Astrocyte (in vitro differentiated cells and primary cell): Measurements from ENCODE around the gene SH3BP4. TPM values are rescaled to one million over a fixed set of nuclear protein-coding genes. Genes with fewer than 3 reads are reported as not detected.

Experiments
- DNase-seq: peaks from one replicate; pipeline ENCODE4 v3.0.0-alpha.2; 2010; ENCODE audit warnings: low read depth
- FAIRE-seq: peaks from 2 replicates; lab custom pipeline; 2011; peaks lifted over from hg19 to GRCh38; lab: Jason Lieb, UNC
- H2AFZ ChIP-seq: 2 replicates; pipeline ENCODE4 v1.6.0; 2012; ENCODE audit warnings: low read depth, low read length, inconsistent platforms
- H3K27ac ChIP-seq: 2 replicates; pipeline ENCODE4 v1.5.1; 2011; ENCODE audit warnings: low read depth, low read length, inconsistent platforms
- H3K27me3 ChIP-seq: 2 replicates; pipeline ENCODE4 v1.6.0; 2011; ENCODE audit warnings: low read length, inconsistent platforms; ENCODE audit not compliant: insufficient read depth
- H3K36me3 ChIP-seq: 2 replicates; pipeline ENCODE4 v1.5.1; 2011; ENCODE audit warnings: low read length, inconsistent platforms; ENCODE audit not compliant: insufficient read depth
- H3K4me1 ChIP-seq: 2 replicates; pipeline ENCODE4 v1.5.1; 2011; ENCODE audit warnings: low read length, inconsistent platforms; ENCODE audit not compliant: insufficient read depth
- H3K4me2 ChIP-seq: 2 replicates; pipeline ENCODE4 v1.6.0; 2012; ENCODE audit warnings: low read length, inconsistent platforms
- H3K4me3 ChIP-seq: 2 replicates; pipeline ENCODE4 v1.5.1; 2011; ENCODE audit warnings: low read depth, mild to moderate bottlenecking, low read length, inconsistent platforms; ENCODE audit not compliant: insufficient read depth
- H3K79me2 ChIP-seq: 2 replicates; pipeline ENCODE4 v1.6.0; 2012; ENCODE audit warnings: mild to moderate bottlenecking, low read length, inconsistent platforms; ENCODE audit not compliant: insufficient read depth
- H3K9ac ChIP-seq: 2 replicates; pipeline ENCODE4 v1.6.0; 2012; ENCODE audit warnings: mild to moderate bottlenecking, low read length, inconsistent platforms
- H3K9me3 ChIP-seq: 2 replicates; pipeline ENCODE4 v1.5.1; 2012; ENCODE audit warnings: low read depth, mild to moderate bottlenecking, low read length, inconsistent platforms; ENCODE audit not compliant: insufficient read depth
- H4K20me1 ChIP-seq: 2 replicates; pipeline ENCODE4 v1.6.0; 2012; ENCODE audit warnings: low read length, inconsistent platforms; ENCODE audit not compliant: insufficient read depth
- H3K27ac Mint-ChIP-seq: one replicate; pipeline ENCODE4 v1.8.0; 2021; ENCODE audit warnings: mild to moderate bottlenecking, mixed read lengths; ENCODE audit not compliant: unreplicated experiment
- H3K27me3 Mint-ChIP-seq: one replicate; pipeline ENCODE4 v1.8.0; 2021; ENCODE audit warnings: low read depth, mixed read lengths; ENCODE audit not compliant: unreplicated experiment
- H3K36me3 Mint-ChIP-seq: one replicate; pipeline ENCODE4 v1.8.0; 2021; ENCODE audit warnings: low read depth, mixed read lengths; ENCODE audit not compliant: unreplicated experiment
- H3K4me1 Mint-ChIP-seq: one replicate; pipeline ENCODE4 v1.8.0; 2021; ENCODE audit warnings: low read depth, mixed read lengths; ENCODE audit not compliant: unreplicated experiment
- H3K4me3 Mint-ChIP-seq: one replicate; pipeline ENCODE4 v1.8.0; 2021; ENCODE audit warnings: mild to moderate bottlenecking, moderate library complexity, mixed read lengths; ENCODE audit not compliant: unreplicated experiment
- H3K9me3 Mint-ChIP-seq: one replicate; pipeline ENCODE4 v1.8.0; 2021; ENCODE audit warnings: mild to moderate bottlenecking, mixed read lengths; ENCODE audit not compliant: unreplicated experiment
- EZH2 ChIP-seq: IDR thresholded peaks from 2 replicates; pipeline ENCODE4 v1.6.1; 2012; ENCODE audit warnings: mild to moderate bottlenecking, low read length, inconsistent platforms; ENCODE audit not compliant: insufficient read depth
- total RNA-seq: library from RNA; stranded (reverse); gene quantifications from 2 replicates; pipeline ENCODE4 v1.2.1, GENCODE V29; 2021
- TF ChIP-seq, protein P1 (sequence below): IDR thresholded peaks from 2 replicates; pipeline ENCODE4 v1.5.1; 2011; ENCODE audit warnings: low read depth, mild to moderate bottlenecking, inconsistent platforms, low read length, moderate library complexity; ENCODE audit not compliant: insufficient read depth

SH3BP4 gene
- total RNA-seq, 1 donor from 2014 or later, result 127 TPM

DNA sequence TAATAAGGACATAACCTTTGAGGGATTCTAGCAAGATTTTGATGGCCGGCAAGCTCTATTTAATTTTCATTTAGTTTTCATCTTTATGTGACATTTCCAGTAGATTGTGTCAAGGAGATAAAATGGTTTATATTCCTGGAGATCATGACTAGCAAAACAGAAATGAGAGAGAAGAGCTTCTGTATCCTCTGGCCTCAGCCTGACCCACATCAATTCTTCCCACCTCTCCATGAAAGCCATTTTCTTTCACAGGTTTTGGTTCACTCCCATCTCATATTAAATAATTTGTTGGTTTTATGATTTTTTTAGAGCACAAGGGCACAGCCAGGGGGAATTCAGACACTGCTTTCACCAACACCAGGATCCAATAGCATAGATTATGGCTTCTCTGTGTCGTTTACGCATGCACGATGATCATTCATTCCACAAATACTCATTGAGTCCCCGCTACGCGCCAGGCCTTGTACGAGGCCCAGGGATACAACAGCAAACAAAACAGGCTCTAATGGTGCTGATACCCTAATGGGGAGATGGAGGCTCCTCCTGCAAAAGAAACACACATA lies 85.9 kb downstream of the SH3BP4 start:
- Histone ChIP-seq H4K20me1 (peaks cover 94% of the 10 kb centered on the region), H2AFZ (no peak overlapping the region), H3K27ac (no peak overlapping the region), H3K9ac (no peak overlapping the region), H3K9me3 (no peaks in the 10 kb centered on the region), H3K4me3 (no peak overlapping the region), H3K4me1 (no peaks in the 10 kb centered on the region), H3K4me2 (no peak overlapping the region), H3K27me3 (no peaks in the 10 kb centered on the region), H3K79me2 (peaks cover 94% of the 10 kb centered on the region), H3K36me3 (peaks cover 69% of the 10 kb centered on the region)
- H3K4me1 Mint-ChIP-seq, result peaks cover 19% of the 10 kb centered on the region
- DNase-seq, result no peak
- no peak for TF ChIP-seq EZH2
- TF ChIP-seq, protein P1, sequence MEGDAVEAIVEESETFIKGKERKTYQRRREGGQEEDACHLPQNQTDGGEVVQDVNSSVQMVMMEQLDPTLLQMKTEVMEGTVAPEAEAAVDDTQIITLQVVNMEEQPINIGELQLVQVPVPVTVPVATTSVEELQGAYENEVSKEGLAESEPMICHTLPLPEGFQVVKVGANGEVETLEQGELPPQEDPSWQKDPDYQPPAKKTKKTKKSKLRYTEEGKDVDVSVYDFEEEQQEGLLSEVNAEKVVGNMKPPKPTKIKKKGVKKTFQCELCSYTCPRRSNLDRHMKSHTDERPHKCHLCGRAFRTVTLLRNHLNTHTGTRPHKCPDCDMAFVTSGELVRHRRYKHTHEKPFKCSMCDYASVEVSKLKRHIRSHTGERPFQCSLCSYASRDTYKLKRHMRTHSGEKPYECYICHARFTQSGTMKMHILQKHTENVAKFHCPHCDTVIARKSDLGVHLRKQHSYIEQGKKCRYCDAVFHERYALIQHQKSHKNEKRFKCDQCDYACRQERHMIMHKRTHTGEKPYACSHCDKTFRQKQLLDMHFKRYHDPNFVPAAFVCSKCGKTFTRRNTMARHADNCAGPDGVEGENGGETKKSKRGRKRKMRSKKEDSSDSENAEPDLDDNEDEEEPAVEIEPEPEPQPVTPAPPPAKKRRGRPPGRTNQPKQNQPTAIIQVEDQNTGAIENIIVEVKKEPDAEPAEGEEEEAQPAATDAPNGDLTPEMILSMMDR, result no peak
- H3K9me3 Mint-ChIP-seq, result no peaks in the 10 kb centered on the region
- no peak overlapping the region for H3K4me3 Mint-ChIP-seq
- no peak overlapping the region for H3K27ac Mint-ChIP-seq
- FAIRE-seq, result no peak
- H3K27me3 Mint-ChIP-seq, result no peaks in the 10 kb centered on the region
- peaks cover 37% of the 10 kb centered on the region for H3K36me3 Mint-ChIP-seq

GRCh38 chr2:235041221-235041917 lies 89.6 kb downstream of the SH3BP4 start:
- H3K9ac ChIP-seq, result no peak overlapping the region
- FAIRE-seq, result no peak
- TF ChIP-seq EZH2, result no peak
- TF ChIP-seq, protein P1, result no peak
- H3K4me3 ChIP-seq, result no peak overlapping the region
- peaks cover 47% of the 10 kb centered on the region for H3K36me3 Mint-ChIP-seq
- peaks cover 72% of the 10 kb centered on the region for H3K36me3 ChIP-seq
- peaks cover 92% of the 10 kb centered on the region for H4K20me1 ChIP-seq
- H3K9me3 Mint-ChIP-seq, result no peaks in the 10 kb centered on the region
- H3K4me2 ChIP-seq, result no peak overlapping the region
- H3K4me1 Mint-ChIP-seq, result peaks cover 3% of the 10 kb centered on the region
- H3K4me3 Mint-ChIP-seq, result no peak overlapping the region
- no peak for DNase-seq
- no peaks in the 10 kb centered on the region for H3K27me3 Mint-ChIP-seq
- H3K27me3 ChIP-seq, result no peaks in the 10 kb centered on the region
- no peaks in the 10 kb centered on the region for H3K4me1 ChIP-seq
- H3K79me2 ChIP-seq, result peaks cover 92% of the 10 kb centered on the region
- no peaks in the 10 kb centered on the region for H3K9me3 ChIP-seq
- H2AFZ ChIP-seq, result no peak overlapping the region
- no peak overlapping the region for H3K27ac Mint-ChIP-seq
- H3K27ac ChIP-seq, result no peak overlapping the region
